ENCODE results near the gene TWIST2. TPM values are rescaled to one million over a fixed set of nuclear protein-coding genes. Genes with fewer than 3 reads are reported as not detected.
A peak's percentile ranks its signal among the peaks of the same experiment; 100 is the strongest.

Gene TWIST2
- polyA plus RNA-seq, 1 donor = 4.9 TPM

- Histone ChIP-seq H3K27ac (ENCODE audit: low read length) (no peak overlapping the region), H3K4me1 (ENCODE audit: control insufficient read depth, insufficient read depth, low read length) (no peaks in the 10 kb centered on the region), H3K36me3 (ENCODE audit: control insufficient read depth, insufficient read depth, low read length) (no peaks in the 10 kb centered on the region), H3K4me3 (ENCODE audit: low read length) (no peak overlapping the region), H3K27me3 (ENCODE audit: control insufficient read depth, insufficient read depth, low read length) (peaks cover 21% of the 10 kb centered on the region), H3K9me3 (ENCODE audit: control insufficient read depth, low read depth, low read length) (no peaks in the 10 kb centered on the region)
- DNase-seq = no peak
- WGBS (ENCODE audit: insufficient coverage, low lambda C conversion rate) = 33% methylated on average over 1 of the region's 3 CpGs
Measured at GRCh38 chr2:238834982-238835381, 12.9 kb upstream of the TWIST2 start.

DNA sequence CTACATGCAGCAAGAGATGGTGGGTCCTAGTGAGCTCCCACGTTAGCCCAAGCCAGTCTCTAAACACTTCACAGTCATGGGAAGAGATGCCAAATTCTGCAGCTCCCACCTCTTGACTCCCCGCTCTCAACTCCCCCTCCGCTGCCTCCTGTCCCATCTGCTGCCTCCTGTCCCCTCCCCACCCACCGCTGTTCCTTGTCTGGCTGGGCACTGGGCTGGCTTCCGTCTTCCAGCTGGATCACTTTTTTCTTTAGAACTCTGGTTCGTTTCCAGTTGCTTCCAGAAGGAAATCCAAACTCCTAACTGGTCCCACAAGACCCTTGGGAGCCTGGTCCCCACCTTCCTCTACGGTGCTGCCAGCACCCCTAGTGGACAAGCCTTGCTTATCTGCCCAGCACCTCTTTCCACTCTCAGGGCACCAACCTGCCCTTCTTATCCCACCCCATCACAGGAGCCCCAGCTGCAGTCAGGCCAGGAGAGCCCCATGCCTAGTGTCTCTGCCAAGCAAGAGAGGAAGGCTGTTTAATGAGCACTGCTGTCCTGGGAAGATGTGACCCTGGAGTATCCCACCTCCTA, 12.1 kb upstream of the TWIST2 start:
- no peaks in the 10 kb centered on the region for H3K9me3 ChIP-seq (ENCODE audit: control insufficient read depth, low read depth, low read length)
- no peak overlapping the region for H3K27ac ChIP-seq (ENCODE audit: low read length)
- no peak for DNase-seq
- H3K4me3 ChIP-seq (ENCODE audit: low read length) = no peak overlapping the region
- H3K27me3 ChIP-seq (ENCODE audit: control insufficient read depth, insufficient read depth, low read length) = peaks cover 23% of the 10 kb centered on the region
- no peaks in the 10 kb centered on the region for H3K36me3 ChIP-seq (ENCODE audit: control insufficient read depth, insufficient read depth, low read length)
- WGBS (ENCODE audit: insufficient coverage, low lambda C conversion rate) = 50% methylated on average over 1 of the region's 7 CpGs
- H3K4me1 ChIP-seq (ENCODE audit: control insufficient read depth, insufficient read depth, low read length) = no peaks in the 10 kb centered on the region

- no peak for DNase-seq
- no peak overlapping the region for H3K27ac ChIP-seq (ENCODE audit: low read length)
- no peak overlapping the region for H3K4me3 ChIP-seq (ENCODE audit: low read length)
- no peaks in the 10 kb centered on the region for H3K9me3 ChIP-seq (ENCODE audit: control insufficient read depth, low read depth, low read length)
- H3K27me3 ChIP-seq (ENCODE audit: control insufficient read depth, insufficient read depth, low read length) = peaks cover 18% of the 10 kb centered on the region
- H3K4me1 ChIP-seq (ENCODE audit: control insufficient read depth, insufficient read depth, low read length) = no peaks in the 10 kb centered on the region
- H3K36me3 ChIP-seq (ENCODE audit: control insufficient read depth, insufficient read depth, low read length) = no peaks in the 10 kb centered on the region
Measured at GRCh38 chr2:238838786-238839327, 9.0 kb upstream of the TWIST2 start.

DNA sequence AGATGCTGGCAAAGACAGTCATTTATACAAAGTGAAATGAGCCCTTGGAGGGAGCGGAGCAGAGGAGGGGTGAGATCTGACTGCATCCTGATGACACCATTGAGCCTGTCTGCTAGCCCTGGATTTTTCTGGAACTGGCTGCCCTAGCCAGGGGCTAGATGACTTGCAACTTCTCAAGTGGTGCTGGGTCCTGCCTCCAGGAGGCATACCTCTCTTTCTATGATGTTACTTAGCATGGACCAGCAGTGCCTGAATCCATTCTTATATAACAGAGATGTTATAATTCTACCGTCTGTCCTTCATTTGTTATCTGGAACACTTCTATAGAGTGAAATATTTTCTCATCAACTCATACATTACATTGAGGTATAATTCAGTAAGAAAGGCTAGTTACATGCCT, 8.5 kb upstream of the TWIST2 start:
- Histone ChIP-seq H3K36me3 (ENCODE audit: control insufficient read depth, insufficient read depth, low read length) (no peaks in the 10 kb centered on the region), H3K9me3 (ENCODE audit: control insufficient read depth, low read depth, low read length) (no peaks in the 10 kb centered on the region), H3K27ac (ENCODE audit: low read length) (no peak overlapping the region), H3K4me3 (ENCODE audit: low read length) (no peak overlapping the region), H3K27me3 (ENCODE audit: control insufficient read depth, insufficient read depth, low read length) (peaks cover 21% of the 10 kb centered on the region), H3K4me1 (ENCODE audit: control insufficient read depth, insufficient read depth, low read length) (no peaks in the 10 kb centered on the region)
- 71% methylated on average over 1 of the region's 2 CpGs for WGBS (ENCODE audit: insufficient coverage, low lambda C conversion rate)
- DNase-seq = no peak

- Histone ChIP-seq H3K27ac (ENCODE audit: low read length) (no peak overlapping the region), H3K27me3 (ENCODE audit: control insufficient read depth, insufficient read depth, low read length) (peaks cover 35% of the 10 kb centered on the region), H3K4me1 (ENCODE audit: control insufficient read depth, insufficient read depth, low read length) (no peaks in the 10 kb centered on the region), H3K36me3 (ENCODE audit: control insufficient read depth, insufficient read depth, low read length) (no peaks in the 10 kb centered on the region), H3K9me3 (ENCODE audit: control insufficient read depth, low read depth, low read length) (no peaks in the 10 kb centered on the region), H3K4me3 (ENCODE audit: low read length) (no peak overlapping the region)
- no CpG with 5 or more reads among the region's 10 CpGs for WGBS (ENCODE audit: insufficient coverage, low lambda C conversion rate)
- DNase-seq = no peak
Measured at GRCh38 chr2:238841542-238842164, 6.2 kb upstream of the TWIST2 start.

DNA sequence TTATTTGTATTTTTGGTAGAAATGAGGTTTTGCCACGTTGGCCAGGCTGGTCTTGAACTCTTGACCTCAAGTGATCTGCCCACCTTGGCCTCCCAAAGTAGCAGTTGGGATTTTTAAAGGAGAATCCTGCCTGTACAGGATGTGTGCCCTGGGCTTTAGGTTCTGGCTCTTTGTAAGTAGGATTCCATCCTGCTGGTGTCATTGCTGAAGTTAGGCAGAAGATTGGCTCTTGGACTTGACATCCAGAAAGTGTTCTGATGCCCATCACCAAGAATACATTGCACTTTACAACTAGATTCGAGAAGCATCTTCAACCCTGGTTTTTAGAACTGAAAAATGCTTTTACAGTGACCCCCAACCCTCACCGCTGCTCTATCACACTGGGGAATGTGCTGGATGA, 4.4 kb upstream of the TWIST2 start:
- DNase-seq = no peak
- Histone ChIP-seq H3K36me3 (ENCODE audit: control insufficient read depth, insufficient read depth, low read length) (no peaks in the 10 kb centered on the region), H3K4me1 (ENCODE audit: control insufficient read depth, insufficient read depth, low read length) (no peaks in the 10 kb centered on the region), H3K9me3 (ENCODE audit: control insufficient read depth, low read depth, low read length) (peaks cover 2% of the 10 kb centered on the region), H3K27me3 (ENCODE audit: control insufficient read depth, insufficient read depth, low read length) (peaks cover 44% of the 10 kb centered on the region), H3K4me3 (ENCODE audit: low read length) (no peak overlapping the region), H3K27ac (ENCODE audit: low read length) (no peak overlapping the region)
- no CpG with 5 or more reads among the region's 3 CpGs for WGBS (ENCODE audit: insufficient coverage, low lambda C conversion rate)

GRCh38 chr2:238845583-238846377, 2.1 kb upstream of the TWIST2 start:
- Histone ChIP-seq H3K36me3 (ENCODE audit: control insufficient read depth, insufficient read depth, low read length) (no peaks in the 10 kb centered on the region), H3K4me1 (ENCODE audit: control insufficient read depth, insufficient read depth, low read length) (no peaks in the 10 kb centered on the region), H3K27ac (ENCODE audit: low read length) (no peak overlapping the region), H3K9me3 (ENCODE audit: control insufficient read depth, low read depth, low read length) (peaks cover 2% of the 10 kb centered on the region), H3K4me3 (ENCODE audit: low read length) (no peak overlapping the region), H3K27me3 (ENCODE audit: control insufficient read depth, insufficient read depth, low read length) (peaks cover 59% of the 10 kb centered on the region)
- no peak for DNase-seq
- 70% methylated on average over 2 of the region's 21 CpGs for WGBS (ENCODE audit: insufficient coverage, low lambda C conversion rate)

GRCh38 chr2:238846378-238846627, 1.6 kb upstream of the TWIST2 start:
- H3K27me3 ChIP-seq (ENCODE audit: control insufficient read depth, insufficient read depth, low read length) = peaks cover 62% of the 10 kb centered on the region
- H3K4me3 ChIP-seq (ENCODE audit: low read length) = no peak overlapping the region
- no peak for DNase-seq
- no peaks in the 10 kb centered on the region for H3K36me3 ChIP-seq (ENCODE audit: control insufficient read depth, insufficient read depth, low read length)
- peaks cover 2% of the 10 kb centered on the region for H3K9me3 ChIP-seq (ENCODE audit: control insufficient read depth, low read depth, low read length)
- H3K27ac ChIP-seq (ENCODE audit: low read length) = no peak overlapping the region
- WGBS (ENCODE audit: insufficient coverage, low lambda C conversion rate) = no CpG with 5 or more reads among the region's 19 CpGs
- no peaks in the 10 kb centered on the region for H3K4me1 ChIP-seq (ENCODE audit: control insufficient read depth, insufficient read depth, low read length)

DNA sequence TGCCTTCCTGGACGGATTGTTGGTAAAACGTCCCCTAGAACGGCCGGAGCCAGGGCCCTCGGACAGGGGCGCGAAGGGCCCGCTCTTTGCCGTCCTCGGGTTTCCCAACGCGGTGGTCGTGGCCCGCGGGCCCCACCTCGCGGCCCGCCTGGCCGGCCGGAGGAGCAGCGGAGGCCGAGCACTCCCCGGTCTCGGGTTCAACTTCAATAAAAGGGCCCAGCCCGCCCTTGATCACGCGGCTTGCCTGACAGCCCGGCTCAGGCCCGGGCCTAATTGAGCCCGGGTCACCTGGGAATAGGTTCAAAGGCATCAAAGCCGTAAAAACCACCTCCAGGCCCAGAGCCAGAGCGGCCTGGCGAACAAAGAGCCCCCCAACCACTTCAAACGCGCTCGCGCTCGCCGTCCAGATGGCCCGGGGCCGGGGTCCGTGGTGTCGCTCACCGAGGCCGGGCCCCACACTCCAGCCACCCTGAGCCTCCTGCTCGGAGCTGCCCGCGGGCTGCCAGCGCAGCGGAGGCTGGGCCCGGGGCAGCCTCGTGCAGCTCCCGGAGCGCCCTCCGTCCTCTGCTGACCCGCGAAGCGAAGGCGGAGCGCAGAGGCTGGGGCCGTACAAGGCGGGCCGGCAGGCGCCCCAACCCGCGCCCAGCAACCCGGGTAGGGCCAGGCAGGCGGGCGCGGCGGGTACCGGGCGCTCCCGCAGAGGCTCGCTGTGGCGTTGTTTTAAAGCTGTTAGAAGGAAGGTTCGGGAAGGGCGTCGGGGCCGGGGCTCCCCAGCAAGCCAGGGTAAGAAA, 1.1 kb upstream of the TWIST2 start:
- H3K27me3 ChIP-seq (ENCODE audit: control insufficient read depth, insufficient read depth, low read length) = peaks cover 67% of the 10 kb centered on the region
- H3K4me1 ChIP-seq (ENCODE audit: control insufficient read depth, insufficient read depth, low read length) = no peaks in the 10 kb centered on the region
- H3K36me3 ChIP-seq (ENCODE audit: control insufficient read depth, insufficient read depth, low read length) = no peaks in the 10 kb centered on the region
- peak in 1 of 2 donors; percentile 26 for DNase-seq
- no peak overlapping the region for H3K27ac ChIP-seq (ENCODE audit: low read length)
- WGBS (ENCODE audit: insufficient coverage, low lambda C conversion rate) = 0% methylated on average over 1 of the region's 80 CpGs
- H3K9me3 ChIP-seq (ENCODE audit: control insufficient read depth, low read depth, low read length) = peaks cover 2% of the 10 kb centered on the region
- H3K4me3 ChIP-seq (ENCODE audit: low read length) = peak overlapping the region; percentile 30

DNA sequence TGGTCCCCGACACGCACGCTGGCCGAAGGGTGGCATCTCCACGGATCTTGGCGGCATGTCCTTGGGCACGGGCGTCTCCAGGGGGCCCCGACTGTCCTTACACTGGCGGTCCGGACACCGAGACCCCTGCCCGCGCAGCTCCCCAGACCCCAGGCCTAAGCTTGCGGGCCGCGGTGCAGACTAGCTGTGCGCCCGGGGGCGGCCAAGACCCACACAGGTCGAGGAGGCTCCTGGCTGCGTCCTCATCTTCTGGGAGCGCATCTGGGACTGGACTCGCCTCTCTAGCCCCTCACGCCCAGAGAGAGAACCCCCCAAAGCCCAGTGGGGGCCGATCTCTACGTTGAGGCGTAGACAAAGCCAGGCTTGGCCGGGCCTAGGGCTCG, 475 bp upstream of the TWIST2 start:
- H3K4me1 ChIP-seq (ENCODE audit: control insufficient read depth, insufficient read depth, low read length) = no peaks in the 10 kb centered on the region

More for the DNA sequence above, 475 bp upstream of the TWIST2 start:
- H3K9me3 ChIP-seq (ENCODE audit: control insufficient read depth, low read depth, low read length) = peaks cover 2% of the 10 kb centered on the region
- WGBS (ENCODE audit: insufficient coverage, low lambda C conversion rate) = no CpG with 5 or more reads among the region's 30 CpGs
- H3K27me3 ChIP-seq (ENCODE audit: control insufficient read depth, insufficient read depth, low read length) = peaks cover 69% of the 10 kb centered on the region
- no peaks in the 10 kb centered on the region for H3K36me3 ChIP-seq (ENCODE audit: control insufficient read depth, insufficient read depth, low read length)
- H3K27ac ChIP-seq (ENCODE audit: low read length) = peak overlapping the region; percentile 12
- no peak for DNase-seq
- H3K4me3 ChIP-seq (ENCODE audit: low read length) = peak overlapping the region; percentile 30
